Left ventricle myocardium inferior (tissue), 1 donor: Measurements from ENCODE around the gene ARFRP1. TPM values are rescaled to one million over a fixed set of nuclear protein-coding genes. Genes with fewer than 3 reads are reported as not detected.

Experiments used
- DNase-seq: peaks from one replicate; pipeline ENCODE4 v3.0.0-alpha.2; 2020
- H3K27ac ChIP-seq: fragments of 200-600 bp; replicated peaks from 2 replicates; pipeline ENCODE4 v1.8.0; 2021
- H3K27me3 ChIP-seq: fragments of 200-600 bp; 2 replicates; pipeline ENCODE4 v1.8.0; 2021; ENCODE audit warnings: low read depth
- H3K36me3 ChIP-seq: fragments of 200-600 bp; 2 replicates; pipeline ENCODE4 v1.8.0; 2021
- H3K4me1 ChIP-seq: fragments of 200-600 bp; 2 replicates; pipeline ENCODE4 v1.8.0; 2021
- H3K4me3 ChIP-seq: fragments of 200-600 bp; 2 replicates; pipeline ENCODE4 v1.8.0; 2021; ENCODE audit warnings: mild to moderate bottlenecking, moderate library complexity
- H3K9me3 ChIP-seq: fragments of 200-600 bp; replicated peaks from 2 replicates; pipeline ENCODE4 v1.8.0; 2021
- CTCF ChIP-seq: fragments of 200-600 bp; IDR thresholded peaks from 2 replicates; pipeline ENCODE4 v1.8.0; 2021; ENCODE audit warnings: antibody characterized with exemption, mild to moderate bottlenecking, borderline replicate concordance
- intact Hi-C: fragments of 100-400 bp; cut with micrococcal nuclease; formaldehyde crosslinking; loops from one replicate; pipeline ENCODE4 v1.11.0; 2022
- long read RNA-seq: library from polyadenylated mRNA; unstranded; transcript quantifications from one replicate; pipeline ENCODE4 v2.0.0, GENCODE V29; 2021
- total RNA-seq: library from RNA; stranded (reverse); fragmentation: NEBNext Ultra II Directional; extraction: Animal tissue kit (Norgen Biotek cat#: 25700); gene quantifications from one replicate; pipeline ENCODE4 v1.2.1, GENCODE V29; 2021
- donor health status: DM: no; HTN: yes; CAD: no; lungs with severe emphysema.

Gene ARFRP1
- 37.1 TPM for total RNA-seq
- long read RNA-seq, transcript ARFRP1-212 (8 exons, 1,623 nt): minor isoform, 5 of 90 reads
- long read RNA-seq, transcript ARFRP1-214 (8 exons, 2,559 nt): major isoform, 22 of 90 reads
- long read RNA-seq, partial matches to known transcripts: 7 of 90 reads
- long read RNA-seq, other reads (novel, unspliced or antisense): 47 of 90 reads

GRCh38 chr20:63707558-63708300 is at the start of gene ARFRP1, which contains the start of gene ZGPAT:
ARFRP1 (minus strand) TSS chr20:63707976; CDS start chr20:63707091, 885 bp downstream.
ZGPAT (plus strand) TSS chr20:63708039; CDS start chr20:63708581, 542 bp downstream.
- DNase-seq: peak; percentile 92
- Histone ChIP-seq H3K36me3 (peaks cover 72% of the 10 kb centered on the region), H3K27ac (peak within 1 kb of the TSS; percentile 96), H3K9me3 (peaks cover 5% of the 10 kb centered on the region), H3K4me3 (peak within 1 kb of the TSS; percentile 96), H3K27me3 (no peaks in the 10 kb centered on the region), H3K4me1 (peaks cover 39% of the 10 kb centered on the region)
- no peak for TF ChIP-seq CTCF
- intact Hi-C loops: no loop called here

- Histone ChIP-seq H3K4me1 (peaks cover 4% of the 10 kb centered on the region), H3K4me3 (no peak overlapping the region), H3K27me3 (no peaks in the 10 kb centered on the region), H3K27ac (no peak overlapping the region), H3K36me3 (peaks cover 23% of the 10 kb centered on the region), H3K9me3 (no peaks in the 10 kb centered on the region)
- intact Hi-C loops: no loop called here
- TF ChIP-seq CTCF: no peak
- DNase-seq: no peak
These were observed 48.8 kb upstream of the ARFRP1 start for GRCh38 chr20:63756648-63756991.

- intact Hi-C loops: no loop called here
- H3K9me3 ChIP-seq: no peaks in the 10 kb centered on the region
- no peak for TF ChIP-seq CTCF
- H3K27ac ChIP-seq: no peak overlapping the region
- H3K4me1 ChIP-seq: peaks cover 4% of the 10 kb centered on the region
- no peaks in the 10 kb centered on the region for H3K27me3 ChIP-seq
- peaks cover 21% of the 10 kb centered on the region for H3K36me3 ChIP-seq
- H3K4me3 ChIP-seq: no peak overlapping the region
- no peak for DNase-seq
These were observed 48.3 kb upstream of the ARFRP1 start for GRCh38 chr20:63755933-63756647.

- intact Hi-C loops: no loop called here
- no peaks in the 10 kb centered on the region for H3K27me3 ChIP-seq
- H3K27ac ChIP-seq: no peak overlapping the region
- H3K9me3 ChIP-seq: no peaks in the 10 kb centered on the region
- peaks cover 35% of the 10 kb centered on the region for H3K36me3 ChIP-seq
- no peak for DNase-seq
- peaks cover 4% of the 10 kb centered on the region for H3K4me1 ChIP-seq
- H3K4me3 ChIP-seq: no peak overlapping the region
- TF ChIP-seq CTCF: no peak
These were observed 46.2 kb upstream of the ARFRP1 start for GRCh38 chr20:63754008-63754407.

- intact Hi-C loops: no loop called here
- peaks cover 35% of the 10 kb centered on the region for H3K36me3 ChIP-seq
- TF ChIP-seq CTCF: no peak
These were observed 45.6 kb upstream of the ARFRP1 start for GRCh38 chr20:63753381-63753780.

More at GRCh38 chr20:63753381-63753780, 45.6 kb upstream of the ARFRP1 start:
- Histone ChIP-seq H3K27me3 (no peaks in the 10 kb centered on the region), H3K4me1 (peaks cover 5% of the 10 kb centered on the region), H3K4me3 (no peak overlapping the region), H3K27ac (no peak overlapping the region), H3K9me3 (no peaks in the 10 kb centered on the region)
- no peak for DNase-seq
